Thoracic aorta (tissue), 2 donors: ENCODE results near the gene STARD10. TPM values are rescaled to one million over a fixed set of nuclear protein-coding genes. Genes with fewer than 3 reads are reported as not detected.

Experiments used
- ATAC-seq: fragments of 150-250 bp; one replicate; pipeline ENCODE4 v1.8.0; 2017; ENCODE audit warnings: low read depth; ENCODE audit not compliant: insufficient number of reproducible peaks, low FRiP score
- DNase-seq: peaks from one replicate; pipeline ENCODE4 v3.0.0-alpha.2; 2020; ENCODE audit warnings: low spot score
- H3K27ac ChIP-seq, 2 donors: fragments of 200-600 bp; sonication (generic); 1 replicate in 1 of 2; 2 replicates in 1 of 2; pipeline ENCODE4 v1.5.1; 2016; ENCODE audit warnings: mild to moderate bottlenecking in 2 of 2, moderate library complexity in 2 of 2
- H3K27me3 ChIP-seq: fragments of 200-600 bp; sonication (generic); replicated peaks from 2 replicates; pipeline ENCODE4 v1.6.0; 2016; ENCODE audit warnings: mild to moderate bottlenecking; ENCODE audit not compliant: insufficient read depth
- H3K36me3 ChIP-seq: fragments of 200-600 bp; sonication (generic); one replicate; pipeline ENCODE4 v1.5.1; 2016
- H3K4me1 ChIP-seq, 2 donors: fragments of 200-600 bp; sonication (generic); 1 replicate in 1 of 2; 2 replicates in 1 of 2; pipeline versions ENCODE4 v1.5.1 to v1.6.0; 2016; ENCODE audit warnings: low read depth in 2 of 2, mild to moderate bottlenecking in 1 of 2; ENCODE audit not compliant: control insufficient read depth in 1 of 2
- H3K4me3 ChIP-seq: fragments of 200-600 bp; sonication (generic); 2 replicates; pipeline ENCODE4 v1.5.1; 2016; ENCODE audit warnings: mild to moderate bottlenecking
- H3K9me3 ChIP-seq: fragments of 200-600 bp; sonication (generic); 2 replicates; pipeline ENCODE4 v1.5.1; 2016
- CTCF ChIP-seq: fragments of 200-600 bp; sonication (generic); IDR thresholded peaks from one replicate; pipeline ENCODE4 v1.5.1; 2019; ENCODE audit warnings: antibody characterized with exemption
- total RNA-seq, 2 donors: library from RNA; depleted of rRNA; stranded (reverse); fragments of >200 nt; gene quantifications; one replicate each; pipeline versions ENCODE4 v1.1.0 to v1.2.3, GENCODE V29; 2016

Gene STARD10
- total RNA-seq, 2 donors from 2014 or later: 24.3 to 57.3 TPM

GRCh38 chr11:72771507-72771906 is 22.3 kb downstream of the STARD10 start:
- Histone ChIP-seq H3K27ac (no peak overlapping the region), H3K4me1 (peaks cover 0 to 7% of the 10 kb centered on the region in 2 donors), H3K9me3 (no peaks in the 10 kb centered on the region), H3K36me3 (no peaks in the 10 kb centered on the region), H3K4me3 (no peak overlapping the region), H3K27me3 (no peaks in the 10 kb centered on the region)
- ATAC-seq (no peak), DNase-seq (no peak)
- no peak for TF ChIP-seq CTCF

- no peak for TF ChIP-seq CTCF
- peaks cover 0 to 7% of the 10 kb centered on the region in 2 donors for H3K4me1 ChIP-seq
- H3K36me3 ChIP-seq: no peaks in the 10 kb centered on the region
- ATAC-seq: no peak
- H3K4me3 ChIP-seq: no peak overlapping the region
- no peaks in the 10 kb centered on the region for H3K27me3 ChIP-seq
- no peak overlapping the region for H3K27ac ChIP-seq
- DNase-seq: no peak
- no peaks in the 10 kb centered on the region for H3K9me3 ChIP-seq
Observed at GRCh38 chr11:72770799-72771198, 23.0 kb downstream of the STARD10 start.

- Histone ChIP-seq H3K9me3 (no peaks in the 10 kb centered on the region), H3K36me3 (no peaks in the 10 kb centered on the region), H3K4me1 (peaks cover 0 to 7% of the 10 kb centered on the region in 2 donors), H3K27me3 (no peaks in the 10 kb centered on the region), H3K27ac (no peak overlapping the region), H3K4me3 (no peak overlapping the region)
- no peak for TF ChIP-seq CTCF
- ATAC-seq: no peak
- DNase-seq: no peak
Observed at GRCh38 chr11:72769680-72770079, 24.2 kb downstream of the STARD10 start.

- Histone ChIP-seq H3K27me3 (no peaks in the 10 kb centered on the region), H3K9me3 (no peaks in the 10 kb centered on the region), H3K4me3 (no peak overlapping the region), H3K4me1 (peaks cover 0 to 6% of the 10 kb centered on the region in 2 donors), H3K27ac (no peak overlapping the region), H3K36me3 (no peaks in the 10 kb centered on the region)
- no peak for TF ChIP-seq CTCF
- DNase-seq: no peak
- ATAC-seq: no peak
Observed at GRCh38 chr11:72768581-72768980, 25.3 kb downstream of the STARD10 start.

- DNase-seq (no peak), ATAC-seq (no peak)
- Histone ChIP-seq H3K4me3 (no peak overlapping the region), H3K4me1 (no peaks in the 10 kb centered on the region), H3K36me3 (no peaks in the 10 kb centered on the region), H3K9me3 (no peaks in the 10 kb centered on the region), H3K27me3 (no peaks in the 10 kb centered on the region), H3K27ac (no peak overlapping the region)
- no peak for TF ChIP-seq CTCF
Observed at GRCh38 chr11:72767203-72768062, 26.4 kb downstream of the STARD10 start.
